ENCODE results near the gene PPP4R1.

Gene PPP4R1

GRCh38 chr18:9586814-9587213, 27.5 kb downstream of the PPP4R1 start:
- Histone ChIP-seq H3K9ac (no peak overlapping the region), H3K4me1 (no peaks in the 10 kb centered on the region), H4K20me1 (peaks cover 0 to 64% (median 0%) of the 10 kb centered on the region in 11 experiments; a peak in 6 of 22 replicates), H3K36me3 (peaks cover 82 to 100% (median 97%) of the 10 kb centered on the region in 11 experiments), H3K4me2 (no peak overlapping the region), H3K27me3 (no peaks in the 10 kb centered on the region), H3K9me3 (replicated peaks in 1 of 11) (peaks cover 0 to 14% (median 6%) of the 10 kb centered on the region in 11 experiments; a peak in 14 of 22 replicates), H3K4me3 (no peak overlapping the region), H3K27ac (no peak overlapping the region)
- TF ChIP-seq Cebpa-rat (IDR thresholded peaks at IDR 0.05), result no peak

GRCh38 chr18:9581667-9582066, 32.7 kb downstream of the PPP4R1 start:
- Histone ChIP-seq H3K27ac (no peak overlapping the region), H3K9ac (no peak overlapping the region), H3K27me3 (no peaks in the 10 kb centered on the region), H4K20me1 (peaks cover 0 to 46% (median 4%) of the 10 kb centered on the region in 11 experiments; a peak in 6 of 22 replicates), H3K4me3 (no peak overlapping the region), H3K9me3 (replicated peaks in 1 of 11) (peaks cover 0 to 16% (median 6%) of the 10 kb centered on the region in 11 experiments; a peak in 14 of 22 replicates), H3K4me2 (no peak overlapping the region), H3K4me1 (no peaks in the 10 kb centered on the region), H3K36me3 (peaks cover 78 to 100% (median 92%) of the 10 kb centered on the region in 11 experiments)
- no peak for TF ChIP-seq Cebpa-rat (IDR thresholded peaks at IDR 0.05)

- peaks cover 0 to 14% (median 4%) of the 10 kb centered on the region in 11 experiments; a peak in 14 of 22 replicates for H3K9me3 ChIP-seq (replicated peaks in 1 of 11)
- H3K9ac ChIP-seq, result no peak overlapping the region
- H3K27ac ChIP-seq, result no peak overlapping the region
- peaks cover 77 to 100% (median 95%) of the 10 kb centered on the region in 11 experiments for H3K36me3 ChIP-seq
- no peak overlapping the region for H3K4me3 ChIP-seq
- no peaks in the 10 kb centered on the region for H3K4me1 ChIP-seq
- H4K20me1 ChIP-seq, result peaks cover 0 to 50% (median 5%) of the 10 kb centered on the region in 11 experiments; a peak in 8 of 22 replicates
- H3K4me2 ChIP-seq, result no peak overlapping the region
- TF ChIP-seq Cebpa-rat (IDR thresholded peaks at IDR 0.05), result no peak
- no peaks in the 10 kb centered on the region for H3K27me3 ChIP-seq
Observed at GRCh38 chr18:9578306-9578705, 36.1 kb downstream of the PPP4R1 start.

- Histone ChIP-seq H3K27ac (no peak overlapping the region; a peak in 1 of 22 replicates), H3K27me3 (no peaks in the 10 kb centered on the region), H3K36me3 (peaks cover 74 to 100% (median 91%) of the 10 kb centered on the region in 11 experiments), H3K4me1 (no peaks in the 10 kb centered on the region), H3K4me2 (no peak overlapping the region), H4K20me1 (peaks cover 0 to 47% (median 5%) of the 10 kb centered on the region in 11 experiments; a peak in 8 of 22 replicates), H3K9ac (no peak overlapping the region), H3K4me3 (no peak overlapping the region), H3K9me3 (replicated peaks in 1 of 11) (peaks cover 0 to 7% (median under 1%) of the 10 kb centered on the region in 11 experiments; a peak in 9 of 22 replicates)
- no peak for TF ChIP-seq Cebpa-rat (IDR thresholded peaks at IDR 0.05)
Observed at GRCh38 chr18:9577361-9577760, 37.0 kb downstream of the PPP4R1 start.

- H3K27ac ChIP-seq, result no peak overlapping the region
- no peak overlapping the region for H3K4me2 ChIP-seq
- no peaks in the 10 kb centered on the region for H3K27me3 ChIP-seq
- peaks cover 70 to 100% (median 91%) of the 10 kb centered on the region in 11 experiments for H3K36me3 ChIP-seq
- no peaks in the 10 kb centered on the region for H3K4me1 ChIP-seq
- H3K4me3 ChIP-seq, result no peak overlapping the region
- no peak for TF ChIP-seq Cebpa-rat (IDR thresholded peaks at IDR 0.05)
- no peaks in the 10 kb centered on the region for H3K9me3 ChIP-seq (replicated peaks in 1 of 11)
- no peak overlapping the region for H3K9ac ChIP-seq
- peaks cover 0 to 32% (median 5%) of the 10 kb centered on the region in 11 experiments; a peak in 6 of 22 replicates for H4K20me1 ChIP-seq
Observed at GRCh38 chr18:9575558-9575957, 38.8 kb downstream of the PPP4R1 start.

GRCh38 chr18:9574473-9575115, 39.8 kb downstream of the PPP4R1 start:
- peaks cover 0 to 5% (median 0%) of the 10 kb centered on the region in 10 experiments; a peak in 1 of 20 replicates for H3K4me1 ChIP-seq
- H4K20me1 ChIP-seq, result peaks cover 0 to 37% (median 5%) of the 10 kb centered on the region in 11 experiments; a peak in 6 of 22 replicates
- no peak overlapping the region for H3K27ac ChIP-seq
- H3K9ac ChIP-seq, result no peak overlapping the region
- no peaks in the 10 kb centered on the region for H3K27me3 ChIP-seq
- no peaks in the 10 kb centered on the region for H3K9me3 ChIP-seq (replicated peaks in 1 of 11)
- peaks cover 70 to 100% (median 91%) of the 10 kb centered on the region in 11 experiments for H3K36me3 ChIP-seq
- no peak overlapping the region for H3K4me2 ChIP-seq
- no peak for TF ChIP-seq Cebpa-rat (IDR thresholded peaks at IDR 0.05)
- H3K4me3 ChIP-seq, result no peak overlapping the region

- Histone ChIP-seq H3K36me3 (peaks cover 77 to 100% (median 92%) of the 10 kb centered on the region in 11 experiments), H3K4me2 (no peak overlapping the region), H3K9me3 (replicated peaks in 1 of 11) (no peaks in the 10 kb centered on the region), H3K27ac (no peak overlapping the region), H3K4me3 (no peak overlapping the region), H4K20me1 (peaks cover 0 to 31% (median 0%) of the 10 kb centered on the region in 11 experiments; a peak in 5 of 22 replicates), H3K27me3 (no peaks in the 10 kb centered on the region), H3K4me1 (peaks cover 0 to 5% (median 0%) of the 10 kb centered on the region in 10 experiments; a peak in 1 of 20 replicates), H3K9ac (no peak overlapping the region)
- TF ChIP-seq Cebpa-rat (IDR thresholded peaks at IDR 0.05), result no peak
Observed at GRCh38 chr18:9571546-9571945, 42.8 kb downstream of the PPP4R1 start.

GRCh38 chr18:9570255-9570654, 44.1 kb downstream of the PPP4R1 start:
- Histone ChIP-seq H3K4me1 (peaks cover 0 to 11% (median 0%) of the 10 kb centered on the region in 10 experiments; a peak in 3 of 20 replicates), H3K9ac (no peak overlapping the region), H3K4me3 (no peak overlapping the region), H4K20me1 (peaks cover 0 to 29% (median 0%) of the 10 kb centered on the region in 11 experiments; a peak in 6 of 22 replicates), H3K27me3 (no peaks in the 10 kb centered on the region), H3K36me3 (peaks cover 80 to 100% (median 93%) of the 10 kb centered on the region in 11 experiments), H3K9me3 (replicated peaks in 1 of 11) (no peaks in the 10 kb centered on the region), H3K27ac (no peak overlapping the region), H3K4me2 (no peak overlapping the region)
- TF ChIP-seq Cebpa-rat (IDR thresholded peaks at IDR 0.05), result no peak

- Histone ChIP-seq H3K36me3 (peaks cover 81 to 100% (median 90%) of the 10 kb centered on the region in 11 experiments), H3K27ac (no peak overlapping the region), H3K9me3 (replicated peaks in 1 of 11) (no peaks in the 10 kb centered on the region), H3K27me3 (no peaks in the 10 kb centered on the region), H3K4me1 (peaks cover 0 to 16% (median 0%) of the 10 kb centered on the region in 10 experiments; a peak in 3 of 20 replicates), H3K4me2 (no peak overlapping the region), H3K4me3 (no peak overlapping the region), H4K20me1 (peaks cover 0 to 22% (median 0%) of the 10 kb centered on the region in 11 experiments; a peak in 6 of 22 replicates), H3K9ac (no peak overlapping the region)
- TF ChIP-seq Cebpa-rat (IDR thresholded peaks at IDR 0.05), result no peak
Observed at GRCh38 chr18:9569178-9569577, 45.2 kb downstream of the PPP4R1 start.

All from BLaER1 treated with 17β-estradiol and CSF1 and Interleukin-3, amounts not matched to agents 10 nM and 100 nM (cell line).